ENCODE results near the gene NAB1.

NAB1 gene

GRCh38 chr2:190659553-190659952 lies 10.7 kb downstream of the NAB1 start:
- no peaks in the 10 kb centered on the region for H3K36me3 ChIP-seq (ENCODE audit: insufficient read depth, low read length)
- peaks cover 13% of the 10 kb centered on the region for H3K4me1 ChIP-seq (ENCODE audit: control insufficient read depth, insufficient read depth, low read length)
- no peaks in the 10 kb centered on the region for H3K27me3 ChIP-seq (ENCODE audit: control insufficient read depth, insufficient read depth, low read length)
- H3K4me2 ChIP-seq (ENCODE audit: low read length) = no peak overlapping the region
- H3K9ac ChIP-seq (ENCODE audit: low read depth, low read length) = no peak overlapping the region
- H3K4me3 ChIP-seq (ENCODE audit: low read length) = no peak overlapping the region
- H3K9me3 ChIP-seq (replicated peaks; ENCODE audit: low read length) = no peaks in the 10 kb centered on the region

- no peak overlapping the region for H3K4me2 ChIP-seq (ENCODE audit: low read length)
- no peaks in the 10 kb centered on the region for H3K36me3 ChIP-seq (ENCODE audit: insufficient read depth, low read length)
- no peaks in the 10 kb centered on the region for H3K9me3 ChIP-seq (replicated peaks; ENCODE audit: low read length)
- H3K4me3 ChIP-seq (ENCODE audit: low read length) = no peak overlapping the region
- H3K9ac ChIP-seq (ENCODE audit: low read depth, low read length) = no peak overlapping the region
- H3K4me1 ChIP-seq (ENCODE audit: control insufficient read depth, insufficient read depth, low read length) = peaks cover 13% of the 10 kb centered on the region
- no peaks in the 10 kb centered on the region for H3K27me3 ChIP-seq (ENCODE audit: control insufficient read depth, insufficient read depth, low read length)
Measured at GRCh38 chr2:190662754-190663153, 13.9 kb downstream of the NAB1 start.

GRCh38 chr2:190663348-190663747 lies 14.5 kb downstream of the NAB1 start:
- H3K36me3 ChIP-seq (ENCODE audit: insufficient read depth, low read length) = no peaks in the 10 kb centered on the region
- H3K4me2 ChIP-seq (ENCODE audit: low read length) = no peak overlapping the region
- H3K9me3 ChIP-seq (replicated peaks; ENCODE audit: low read length) = no peaks in the 10 kb centered on the region
- H3K4me3 ChIP-seq (ENCODE audit: low read length) = no peak overlapping the region
- H3K27me3 ChIP-seq (ENCODE audit: control insufficient read depth, insufficient read depth, low read length) = no peaks in the 10 kb centered on the region
- no peak overlapping the region for H3K9ac ChIP-seq (ENCODE audit: low read depth, low read length)
- peaks cover 13% of the 10 kb centered on the region for H3K4me1 ChIP-seq (ENCODE audit: control insufficient read depth, insufficient read depth, low read length)

GRCh38 chr2:190663839-190664238 lies 15.0 kb downstream of the NAB1 start:
- H3K4me2 ChIP-seq (ENCODE audit: low read length) = peak overlapping the region; percentile 16
- no peak overlapping the region for H3K4me3 ChIP-seq (ENCODE audit: low read length)
- peaks cover 16% of the 10 kb centered on the region for H3K4me1 ChIP-seq (ENCODE audit: control insufficient read depth, insufficient read depth, low read length)
- no peaks in the 10 kb centered on the region for H3K36me3 ChIP-seq (ENCODE audit: insufficient read depth, low read length)
- H3K27me3 ChIP-seq (ENCODE audit: control insufficient read depth, insufficient read depth, low read length) = no peaks in the 10 kb centered on the region
- H3K9ac ChIP-seq (ENCODE audit: low read depth, low read length) = no peak overlapping the region
- H3K9me3 ChIP-seq (replicated peaks; ENCODE audit: low read length) = no peaks in the 10 kb centered on the region

GRCh38 chr2:190664240-190664639 lies 15.4 kb downstream of the NAB1 start:
- H3K4me1 ChIP-seq (ENCODE audit: control insufficient read depth, insufficient read depth, low read length) = peaks cover 19% of the 10 kb centered on the region
- peak overlapping the region; percentile 16 for H3K4me2 ChIP-seq (ENCODE audit: low read length)
- H3K9me3 ChIP-seq (replicated peaks; ENCODE audit: low read length) = no peaks in the 10 kb centered on the region
- H3K9ac ChIP-seq (ENCODE audit: low read depth, low read length) = no peak overlapping the region
- H3K27me3 ChIP-seq (ENCODE audit: control insufficient read depth, insufficient read depth, low read length) = no peaks in the 10 kb centered on the region
- no peaks in the 10 kb centered on the region for H3K36me3 ChIP-seq (ENCODE audit: insufficient read depth, low read length)
- no peak overlapping the region for H3K4me3 ChIP-seq (ENCODE audit: low read length)

GRCh38 chr2:190666895-190667294 lies 18.0 kb downstream of the NAB1 start:
- Histone ChIP-seq H3K4me1 (ENCODE audit: control insufficient read depth, insufficient read depth, low read length) (peaks cover 19% of the 10 kb centered on the region), H3K9me3 (replicated peaks; ENCODE audit: low read length) (no peaks in the 10 kb centered on the region), H3K36me3 (ENCODE audit: insufficient read depth, low read length) (peaks cover 7% of the 10 kb centered on the region), H3K4me2 (ENCODE audit: low read length) (no peak overlapping the region), H3K9ac (ENCODE audit: low read depth, low read length) (no peak overlapping the region), H3K27me3 (ENCODE audit: control insufficient read depth, insufficient read depth, low read length) (no peaks in the 10 kb centered on the region), H3K4me3 (ENCODE audit: low read length) (no peak overlapping the region)

GRCh38 chr2:190668892-190669291 lies 20.0 kb downstream of the NAB1 start:
- Histone ChIP-seq H3K4me1 (ENCODE audit: control insufficient read depth, insufficient read depth, low read length) (peaks cover 12% of the 10 kb centered on the region), H3K36me3 (ENCODE audit: insufficient read depth, low read length) (peaks cover 7% of the 10 kb centered on the region), H3K9me3 (replicated peaks; ENCODE audit: low read length) (no peaks in the 10 kb centered on the region), H3K4me2 (ENCODE audit: low read length) (no peak overlapping the region), H3K4me3 (ENCODE audit: low read length) (no peak overlapping the region), H3K9ac (ENCODE audit: low read depth, low read length) (no peak overlapping the region), H3K27me3 (ENCODE audit: control insufficient read depth, insufficient read depth, low read length) (no peaks in the 10 kb centered on the region)

GRCh38 chr2:190670182-190670946 lies 21.5 kb downstream of the NAB1 start:
- peaks cover 15% of the 10 kb centered on the region for H3K36me3 ChIP-seq (ENCODE audit: insufficient read depth, low read length)
- peaks cover 6% of the 10 kb centered on the region for H3K4me1 ChIP-seq (ENCODE audit: control insufficient read depth, insufficient read depth, low read length)
- H3K9ac ChIP-seq (ENCODE audit: low read depth, low read length) = no peak overlapping the region
- H3K4me3 ChIP-seq (ENCODE audit: low read length) = no peak overlapping the region
- H3K4me2 ChIP-seq (ENCODE audit: low read length) = no peak overlapping the region
- no peaks in the 10 kb centered on the region for H3K27me3 ChIP-seq (ENCODE audit: control insufficient read depth, insufficient read depth, low read length)
- H3K9me3 ChIP-seq (replicated peaks; ENCODE audit: low read length) = no peaks in the 10 kb centered on the region

- Histone ChIP-seq H3K9ac (ENCODE audit: low read depth, low read length) (no peak overlapping the region), H3K4me1 (ENCODE audit: control insufficient read depth, insufficient read depth, low read length) (no peaks in the 10 kb centered on the region), H3K27me3 (ENCODE audit: control insufficient read depth, insufficient read depth, low read length) (no peaks in the 10 kb centered on the region), H3K4me2 (ENCODE audit: low read length) (no peak overlapping the region), H3K4me3 (ENCODE audit: low read length) (no peak overlapping the region), H3K9me3 (replicated peaks; ENCODE audit: low read length) (no peaks in the 10 kb centered on the region), H3K36me3 (ENCODE audit: insufficient read depth, low read length) (peaks cover 15% of the 10 kb centered on the region)
Measured at GRCh38 chr2:190674966-190675650, 26.2 kb downstream of the NAB1 start.

- Histone ChIP-seq H3K9me3 (replicated peaks; ENCODE audit: low read length) (no peaks in the 10 kb centered on the region), H3K4me1 (ENCODE audit: control insufficient read depth, insufficient read depth, low read length) (peaks cover 7% of the 10 kb centered on the region), H3K36me3 (ENCODE audit: insufficient read depth, low read length) (peaks cover 8% of the 10 kb centered on the region), H3K4me2 (ENCODE audit: low read length) (no peak overlapping the region), H3K27me3 (ENCODE audit: control insufficient read depth, insufficient read depth, low read length) (no peaks in the 10 kb centered on the region), H3K4me3 (ENCODE audit: low read length) (no peak overlapping the region), H3K9ac (ENCODE audit: low read depth, low read length) (no peak overlapping the region)
Measured at GRCh38 chr2:190677255-190677654, 28.4 kb downstream of the NAB1 start.

GRCh38 chr2:190678444-190679162 lies 29.7 kb downstream of the NAB1 start:
- H3K4me1 ChIP-seq (ENCODE audit: control insufficient read depth, insufficient read depth, low read length) = peaks cover 12% of the 10 kb centered on the region
- H3K4me3 ChIP-seq (ENCODE audit: low read length) = no peak overlapping the region
- H3K36me3 ChIP-seq (ENCODE audit: insufficient read depth, low read length) = peaks cover 8% of the 10 kb centered on the region
- H3K9ac ChIP-seq (ENCODE audit: low read depth, low read length) = no peak overlapping the region
- no peak overlapping the region for H3K4me2 ChIP-seq (ENCODE audit: low read length)
- H3K27me3 ChIP-seq (ENCODE audit: control insufficient read depth, insufficient read depth, low read length) = no peaks in the 10 kb centered on the region
- H3K9me3 ChIP-seq (replicated peaks; ENCODE audit: low read length) = no peaks in the 10 kb centered on the region
